Measurements from ENCODE around the gene WWOX.

Gene WWOX

DNA sequence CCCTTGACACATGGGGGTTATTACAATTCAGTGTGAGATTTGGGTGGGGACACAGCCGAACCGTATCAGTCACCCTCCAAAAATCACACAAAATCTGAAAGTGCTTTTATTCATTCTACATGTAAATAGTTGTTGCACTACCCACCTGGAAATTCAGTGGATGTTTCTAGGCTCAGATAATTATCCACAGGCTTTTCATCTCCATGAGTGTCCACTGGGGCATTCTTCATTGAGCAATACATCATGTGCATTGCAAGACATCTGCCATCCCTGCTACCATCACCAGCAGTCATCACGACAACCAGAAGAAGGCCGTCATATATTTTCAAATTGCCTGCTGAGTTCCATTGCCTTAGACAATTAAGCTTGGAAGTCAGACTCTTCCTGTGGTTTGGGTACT, 330.8 kb downstream of the WWOX start:
- TF ChIP-seq POLR2A (IDR thresholded peaks at IDR 0.05; ENCODE audit: extremely low read depth, insufficient read length) = no peak
- TF ChIP-seq, protein P1, sequence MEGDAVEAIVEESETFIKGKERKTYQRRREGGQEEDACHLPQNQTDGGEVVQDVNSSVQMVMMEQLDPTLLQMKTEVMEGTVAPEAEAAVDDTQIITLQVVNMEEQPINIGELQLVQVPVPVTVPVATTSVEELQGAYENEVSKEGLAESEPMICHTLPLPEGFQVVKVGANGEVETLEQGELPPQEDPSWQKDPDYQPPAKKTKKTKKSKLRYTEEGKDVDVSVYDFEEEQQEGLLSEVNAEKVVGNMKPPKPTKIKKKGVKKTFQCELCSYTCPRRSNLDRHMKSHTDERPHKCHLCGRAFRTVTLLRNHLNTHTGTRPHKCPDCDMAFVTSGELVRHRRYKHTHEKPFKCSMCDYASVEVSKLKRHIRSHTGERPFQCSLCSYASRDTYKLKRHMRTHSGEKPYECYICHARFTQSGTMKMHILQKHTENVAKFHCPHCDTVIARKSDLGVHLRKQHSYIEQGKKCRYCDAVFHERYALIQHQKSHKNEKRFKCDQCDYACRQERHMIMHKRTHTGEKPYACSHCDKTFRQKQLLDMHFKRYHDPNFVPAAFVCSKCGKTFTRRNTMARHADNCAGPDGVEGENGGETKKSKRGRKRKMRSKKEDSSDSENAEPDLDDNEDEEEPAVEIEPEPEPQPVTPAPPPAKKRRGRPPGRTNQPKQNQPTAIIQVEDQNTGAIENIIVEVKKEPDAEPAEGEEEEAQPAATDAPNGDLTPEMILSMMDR (IDR thresholded peaks at IDR 0.05; ENCODE audit: low read depth, low read length) = no peak
- no peak for TF ChIP-seq MYC (IDR thresholded peaks at IDR 0.05; ENCODE audit: low read depth, low read length)
- TF ChIP-seq, protein P2, sequence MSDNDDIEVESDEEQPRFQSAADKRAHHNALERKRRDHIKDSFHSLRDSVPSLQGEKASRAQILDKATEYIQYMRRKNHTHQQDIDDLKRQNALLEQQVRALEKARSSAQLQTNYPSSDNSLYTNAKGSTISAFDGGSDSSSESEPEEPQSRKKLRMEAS (IDR thresholded peaks at IDR 0.05; ENCODE audit: low read depth, low read length) = no peak
- no peak for DNase-seq (ENCODE audit: low read depth)
- no peak overlapping the region for H3K4me3 ChIP-seq (ENCODE audit: low read depth, low read length)

DNA sequence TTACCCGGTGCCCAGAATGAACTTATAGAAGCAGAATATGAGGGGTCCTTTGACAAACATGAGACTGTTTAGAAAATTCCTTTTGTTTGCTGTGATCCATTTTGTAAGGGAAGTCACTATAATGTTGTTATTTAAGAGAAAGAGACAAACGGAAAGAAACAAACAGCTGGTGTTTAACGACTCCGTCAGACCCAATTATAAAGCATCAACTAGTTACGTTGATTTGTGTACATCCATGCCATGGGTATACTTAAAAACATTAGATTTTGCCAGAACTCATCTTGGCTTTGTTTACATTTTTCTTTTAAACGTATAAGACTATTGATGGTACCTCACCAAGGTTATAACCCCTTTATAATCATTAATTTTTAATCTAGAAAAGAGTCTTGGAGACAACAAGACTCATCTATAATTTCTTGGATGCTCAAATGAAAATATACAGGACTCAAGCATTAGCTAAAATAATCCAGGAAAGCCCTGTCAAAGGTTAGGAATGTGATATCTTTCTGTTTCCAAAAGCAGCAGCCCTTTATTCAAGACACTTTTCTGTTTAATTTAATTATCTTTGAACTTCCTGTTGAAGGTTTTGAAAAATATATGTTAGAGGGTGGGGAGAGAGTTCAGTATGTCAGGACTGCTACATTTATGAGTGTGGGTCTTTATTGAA, 331.7 kb downstream of the WWOX start:
- TF ChIP-seq, protein P1 (IDR thresholded peaks at IDR 0.05; ENCODE audit: low read depth, low read length) = no peak
- TF ChIP-seq POLR2A (IDR thresholded peaks at IDR 0.05; ENCODE audit: extremely low read depth, insufficient read length) (no peak), MYC (IDR thresholded peaks at IDR 0.05; ENCODE audit: low read depth, low read length) (no peak)
- TF ChIP-seq, protein P2 (IDR thresholded peaks at IDR 0.05; ENCODE audit: low read depth, low read length) = no peak
- DNase-seq (ENCODE audit: low read depth) = no peak
- no peak overlapping the region for H3K4me3 ChIP-seq (ENCODE audit: low read depth, low read length)

DNA sequence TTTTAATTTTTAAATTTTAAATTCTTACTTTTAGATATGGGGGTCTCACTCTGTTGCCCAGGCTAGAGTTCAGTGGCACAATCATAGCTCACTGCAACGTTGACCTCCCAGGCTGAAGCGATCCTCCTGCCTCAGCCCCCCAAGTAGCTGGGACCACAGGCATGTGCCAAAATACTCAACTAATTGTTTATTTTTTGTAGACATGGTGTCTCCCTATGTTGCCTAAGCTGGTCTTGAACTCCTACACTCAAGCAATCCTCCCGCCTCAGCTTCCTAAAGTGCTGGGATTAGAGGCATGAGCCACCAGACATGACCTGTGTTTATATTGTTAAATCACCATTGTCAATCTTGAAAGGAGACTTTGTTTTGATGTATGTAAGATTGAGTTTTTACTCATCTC, 332.2 kb downstream of the WWOX start:
- no peak overlapping the region for H3K4me3 ChIP-seq (ENCODE audit: low read depth, low read length)

DNA sequence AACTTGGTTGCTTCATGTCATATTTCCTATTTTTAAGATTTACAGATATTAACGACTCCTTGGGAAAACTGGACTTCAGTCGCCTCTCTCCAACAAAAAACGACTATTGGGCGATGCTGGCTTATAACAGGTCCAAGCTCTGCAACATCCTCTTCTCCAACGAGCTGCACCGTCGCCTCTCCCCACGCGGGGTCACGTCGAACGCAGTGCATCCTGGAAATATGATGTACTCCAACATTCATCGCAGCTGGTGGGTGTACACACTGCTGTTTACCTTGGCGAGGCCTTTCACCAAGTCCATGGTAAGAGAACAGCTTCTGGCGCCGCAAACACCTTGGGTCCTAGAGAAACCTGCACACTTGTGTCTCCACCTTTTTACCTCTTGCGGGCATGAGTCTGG, 333.0 kb downstream of the WWOX start:
- DNase-seq (ENCODE audit: low read depth) = no peak
- TF ChIP-seq, protein P2 (IDR thresholded peaks at IDR 0.05; ENCODE audit: low read depth, low read length) = no peak
- TF ChIP-seq POLR2A (IDR thresholded peaks at IDR 0.05; ENCODE audit: extremely low read depth, insufficient read length) (no peak), MYC (IDR thresholded peaks at IDR 0.05; ENCODE audit: low read depth, low read length) (no peak)
- TF ChIP-seq, protein P1 (IDR thresholded peaks at IDR 0.05; ENCODE audit: low read depth, low read length) = no peak
- no peak overlapping the region for H3K4me3 ChIP-seq (ENCODE audit: low read depth, low read length)

More for the DNA sequence above, 332.2 kb downstream of the WWOX start:
- TF ChIP-seq, protein P1 (IDR thresholded peaks at IDR 0.05; ENCODE audit: low read depth, low read length) = no peak
- TF ChIP-seq, protein P2 (IDR thresholded peaks at IDR 0.05; ENCODE audit: low read depth, low read length) = no peak
- no peak for TF ChIP-seq POLR2A (IDR thresholded peaks at IDR 0.05; ENCODE audit: extremely low read depth, insufficient read length)
- no peak for TF ChIP-seq MYC (IDR thresholded peaks at IDR 0.05; ENCODE audit: low read depth, low read length)
- DNase-seq (ENCODE audit: low read depth) = no peak

DNA sequence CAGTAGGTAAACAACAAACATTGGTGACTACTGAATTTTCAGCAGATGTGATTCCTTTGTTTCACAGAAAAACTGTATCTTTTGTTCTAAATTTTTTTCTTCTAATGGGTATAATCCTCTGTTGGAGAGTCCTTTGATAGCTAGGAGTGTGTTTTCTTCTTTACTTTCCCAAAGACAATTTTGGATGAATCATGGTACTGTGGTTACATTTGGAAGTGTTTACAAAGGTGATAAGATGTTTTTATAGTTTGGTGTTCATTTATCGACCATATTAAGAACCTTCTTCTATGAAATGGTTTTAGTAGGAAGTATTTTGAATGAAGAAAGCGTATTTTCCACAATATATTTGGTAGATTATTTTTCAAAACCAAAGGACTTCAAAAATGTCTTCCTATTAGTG, 333.7 kb downstream of the WWOX start:
- TF ChIP-seq, protein P1 (IDR thresholded peaks at IDR 0.05; ENCODE audit: low read depth, low read length) = no peak
- TF ChIP-seq POLR2A (IDR thresholded peaks at IDR 0.05; ENCODE audit: extremely low read depth, insufficient read length) = no peak
- TF ChIP-seq, protein P2 (IDR thresholded peaks at IDR 0.05; ENCODE audit: low read depth, low read length) = no peak
- no peak for TF ChIP-seq MYC (IDR thresholded peaks at IDR 0.05; ENCODE audit: low read depth, low read length)
- DNase-seq (ENCODE audit: low read depth) = no peak
- H3K4me3 ChIP-seq (ENCODE audit: low read depth, low read length) = no peak overlapping the region

Measured in NB4 (cell line).